SK-N-SH (cell line): Measurements from ENCODE around the gene VAPB. TPM values are rescaled to one million over a fixed set of nuclear protein-coding genes. Genes with fewer than 3 reads are reported as not detected.

Experiments
- CTCF ChIA-PET: fragments of 300-600, 350-600 bp; formaldehyde crosslinking; extraction: SDS; loops from one replicate; lab custom pipeline; 2021; lab: Yijun Ruan, JAX
- POLR2A ChIA-PET: fragments of 350-600 bp; sonication (Branson Sonifier 250); formaldehyde crosslinking; extraction: SDS; loops from one replicate; lab custom pipeline; 2020; ENCODE audit warnings: antibody characterized with exemption, inconsistent platforms; lab: Yijun Ruan, JAX
- DNase-seq: peaks from one replicate; pipeline ENCODE4 v3.0.0; 2012
- H2AFZ ChIP-seq: fragments of 200-600 bp; sonication (generic); 2 replicates; pipeline ENCODE4 v1.8.1; 2016; ENCODE audit warnings: antibody characterized with exemption, mild to moderate bottlenecking, low read depth
- H3F3A ChIP-seq: fragments of 200-600 bp; sonication (generic); replicated peaks from 2 replicates; pipeline ENCODE3; 2016; ENCODE audit warnings: antibody characterized with exemption, mild to moderate bottlenecking; ENCODE audit not compliant: insufficient read depth
- H3K27ac ChIP-seq, 2 experiments: fragments of 200-500 bp in 1 of 2; fragments of 200-600 bp in 1 of 2; sonication (Bioruptor generic) in 1 of 2; sonication (generic), shearing (Covaris generic) in 1 of 2; 2 replicates each; pipeline versions ENCODE4 v1.5.1 to v1.6.1; 2014 to 2016; ENCODE audit warnings: low read depth in 2 of 2, inconsistent platforms in 1 of 2, low read length in 1 of 2, mild to moderate bottlenecking in 1 of 2, mixed read lengths in 1 of 2
- H3K27me3 ChIP-seq: fragments of 200-600 bp; sonication (generic), shearing (Covaris generic); 2 replicates; pipeline ENCODE4 v1.6.1; 2016; ENCODE audit warnings: mixed run types; ENCODE audit not compliant: insufficient read depth
- H3K36me3 ChIP-seq, 2 experiments: fragments of 200-500 bp in 1 of 2; fragments of 200-600 bp in 1 of 2; sonication (Bioruptor generic) in 1 of 2; sonication (generic) in 1 of 2; replicated peaks in 1 of 2; 2 replicates each; pipeline versions ENCODE3 to v1.5.1; 2014 to 2016; ENCODE audit warnings: low read length in 1 of 2, mild to moderate bottlenecking in 1 of 2; ENCODE audit not compliant: insufficient read depth in 2 of 2, control insufficient read depth in 1 of 2
- H3K4me1 ChIP-seq, 2 experiments: fragments of 200-500 bp in 1 of 2; fragments of 200-600 bp in 1 of 2; sonication (Bioruptor generic) in 1 of 2; sonication (generic), shearing (Covaris generic) in 1 of 2; 2 replicates each; pipeline versions ENCODE4 v1.5.1 to v1.6.1; 2014 to 2016; ENCODE audit warnings: low read depth in 1 of 2, low read length in 1 of 2, mixed run types in 1 of 2; ENCODE audit not compliant: insufficient read depth in 2 of 2, control insufficient read depth in 1 of 2
- H3K4me2 ChIP-seq: fragments of 200-600 bp; sonication (generic), shearing (Covaris generic); 2 replicates; pipeline ENCODE4 v1.6.1; 2017; ENCODE audit warnings: mixed run types
- H3K4me3 ChIP-seq, 2 experiments: fragments of 200-500 bp in 1 of 2; fragments of 200-600 bp in 1 of 2; sonication (Bioruptor generic) in 1 of 2; sonication (generic), shearing (Covaris generic) in 1 of 2; 2 replicates each; pipeline versions ENCODE4 v1.5.1 to v1.8.1; 2014 to 2016; ENCODE audit warnings: low read depth in 2 of 2, inconsistent platforms in 1 of 2, low read length in 1 of 2, mild to moderate bottlenecking in 1 of 2, mixed read lengths in 1 of 2, moderate library complexity in 1 of 2
- H3K79me2 ChIP-seq: fragments of 200-600 bp; sonication (generic); 2 replicates; pipeline ENCODE4 v1.8.1; 2017; ENCODE audit warnings: mild to moderate bottlenecking; ENCODE audit not compliant: insufficient read depth
- H3K9ac ChIP-seq: fragments of 200-600 bp; sonication (generic); 2 replicates; pipeline ENCODE4 v1.6.1; 2017; ENCODE audit warnings: mixed run types
- H3K9me2 ChIP-seq: fragments of 200-600 bp; sonication (generic); 2 replicates; pipeline ENCODE4 v1.6.1; 2017; ENCODE audit warnings: mixed run types
- H3K9me3 ChIP-seq: fragments of 200-600 bp; sonication (generic); 2 replicates; pipeline ENCODE4 v1.6.1; 2017; ENCODE audit warnings: mixed run types, mild to moderate bottlenecking, moderate library complexity
- H4K20me1 ChIP-seq: fragments of 200-600 bp; sonication (generic); 2 replicates; pipeline ENCODE4 v1.6.1; 2017; ENCODE audit warnings: mild to moderate bottlenecking, mixed run types; ENCODE audit not compliant: insufficient read depth
- CHD2 ChIP-seq: fragments of 150-350 bp; IDR thresholded peaks from 2 replicates; pipeline ENCODE4 v1.6.1; 2018; ENCODE audit warnings: low read length; ENCODE audit not compliant: partially characterized antibody
- CTCF ChIP-seq: fragments of 200-600 bp; sonication (generic); IDR thresholded peaks from 2 replicates; pipeline ENCODE4 v1.6.1; 2017; ENCODE audit warnings: antibody characterized with exemption, mild to moderate bottlenecking, moderate library complexity
- EP300 ChIP-seq, 2 experiments: IDR thresholded peaks; 2 replicates each; pipeline versions ENCODE4 v1.4.0 to v1.6.1; 2012; ENCODE audit warnings: borderline replicate concordance in 1 of 2, low read depth in 1 of 2, low read length in 1 of 2
- EZH2phosphoT487 ChIP-seq: fragments of 200-600 bp; sonication (generic); IDR thresholded peaks from 2 replicates; pipeline ENCODE4 v1.6.1; 2017; ENCODE audit warnings: low read depth, mixed run types, mild to moderate bottlenecking, antibody characterized with exemption, moderate library complexity, borderline replicate concordance
- FOSL2 ChIP-seq: IDR thresholded peaks from 2 replicates; pipeline ENCODE4 v1.4.0; 2012; ENCODE audit warnings: low read depth, mild to moderate bottlenecking, moderate library complexity, borderline replicate concordance
- FOXM1 ChIP-seq: IDR thresholded peaks from 2 replicates; pipeline ENCODE4 v1.4.0; 2012; ENCODE audit warnings: low read depth, mild to moderate bottlenecking
- JUND ChIP-seq: IDR thresholded peaks from 2 replicates; pipeline ENCODE4 v1.4.0; 2012
- NFIC ChIP-seq: IDR thresholded peaks from 2 replicates; pipeline ENCODE4 v1.4.0; 2012; ENCODE audit warnings: borderline replicate concordance
- NRF1 ChIP-seq: IDR thresholded peaks from 2 replicates; pipeline ENCODE4 v1.6.1; 2012; ENCODE audit warnings: low read depth, mild to moderate bottlenecking, low read length
- REST ChIP-seq: IDR thresholded peaks from 2 replicates; pipeline ENCODE4 v1.6.1; 2012; ENCODE audit warnings: mild to moderate bottlenecking, low read depth, low read length, moderate library complexity
- RFX5 ChIP-seq: IDR thresholded peaks from 2 replicates; pipeline ENCODE4 v1.6.1; 2012; ENCODE audit warnings: mild to moderate bottlenecking, improper control_type of control experiment, low read length
- TEAD4 ChIP-seq: IDR thresholded peaks from 2 replicates; pipeline ENCODE4 v1.4.0; 2012; ENCODE audit warnings: mild to moderate bottlenecking, borderline replicate concordance; ENCODE audit not compliant: insufficient read depth
- YY1 ChIP-seq: IDR thresholded peaks from 2 replicates; pipeline ENCODE4 v1.4.0; 2012; ENCODE audit warnings: low read depth, mild to moderate bottlenecking
- WGBS: methylation state at CpG from one replicate; pipeline ENCODE4 v1.1.6; 2017; ENCODE audit warnings: low lambda C conversion rate; 5-methylcytosine and 5-hydroxymethylcytosine counted together
- polyA plus RNA-seq, 3 experiments: library from polyadenylated mRNA; depleted of rRNA; stranded (reverse); fragments of >200 nt; gene quantifications; 2 replicates each; pipeline ENCODE4 v1.2.3, GENCODE V29; 2012

VAPB gene
- polyA plus RNA-seq, 1 of the 3 experiments (the other 2 are of a cell fraction) = 16.9 TPM

- Histone ChIP-seq H2AFZ (no peak overlapping the region), H4K20me1 (no peaks in the 10 kb centered on the region), H3K9ac (no peak overlapping the region), H3K9me2 (no peaks in the 10 kb centered on the region)
- TF ChIP-seq EP300 (IDR thresholded peaks at IDR 0.05; ENCODE audit: borderline replicate concordance in 1 of 2, low read depth in 1 of 2, low read length in 1 of 2) = no peak
- no peak for TF ChIP-seq CHD2
- TF ChIP-seq NFIC = no peak
- TF ChIP-seq REST = no peak
- no peak for TF ChIP-seq YY1
- TF ChIP-seq FOXM1 = no peak
- TF ChIP-seq, all 33 proteins: peak for 0
- CTCF ChIA-PET = interaction anchor here (0.6 kb wide), 1 partner anchor 232 kb away, joined by 3 read pairs; no protein-coding TSS in a partner anchor
- Histone ChIP-seq H3K79me2 (no peaks in the 10 kb centered on the region), H3K4me3 (no peak overlapping the region), H3K9me3 (peaks cover 28% of the 10 kb centered on the region), H3K27ac (no peak overlapping the region), H3K36me3 (peaks cover 0 to 2% of the 10 kb centered on the region in 2 experiments), H3K4me1 (no peaks in the 10 kb centered on the region), H3F3A (no peaks in the 10 kb centered on the region), H3K27me3 (no peaks in the 10 kb centered on the region), H3K4me2 (no peak overlapping the region)
- POLR2A ChIA-PET = no interaction called here
- 57% methylated on average over 3 of the region's 3 CpGs for WGBS
- DNase-seq = no peak
Measured at GRCh38 chr20:58485393-58485792, 96.4 kb downstream of the VAPB start.

- no peaks in the 10 kb centered on the region for H3F3A ChIP-seq
- H3K27ac ChIP-seq = no peak overlapping the region
- no peaks in the 10 kb centered on the region for H3K27me3 ChIP-seq
- H3K9me2 ChIP-seq = no peaks in the 10 kb centered on the region
- no peak overlapping the region for H3K4me3 ChIP-seq
- no peak overlapping the region for H3K9ac ChIP-seq
- peaks cover 0 to 2% of the 10 kb centered on the region in 2 experiments for H3K36me3 ChIP-seq
- no peaks in the 10 kb centered on the region for H3K79me2 ChIP-seq
- DNase-seq = no peak
- ChIA-PET CTCF (no interaction called here), POLR2A (no interaction called here)
- H3K9me3 ChIP-seq = peaks cover 28% of the 10 kb centered on the region
- H4K20me1 ChIP-seq = no peaks in the 10 kb centered on the region
- H2AFZ ChIP-seq = no peak overlapping the region
- TF ChIP-seq NFIC = no peak
- TF ChIP-seq FOSL2 = no peak
- no peak for TF ChIP-seq NRF1
- TF ChIP-seq JUND = no peak
- TF ChIP-seq TEAD4 = no peak
- TF ChIP-seq EZH2phosphoT487 = no peak
- no peak for TF ChIP-seq CTCF
- TF ChIP-seq RFX5 = no peak
- WGBS = 0% methylated on average over 1 of the region's 1 CpG
- H3K4me1 ChIP-seq = no peaks in the 10 kb centered on the region
- no peak overlapping the region for H3K4me2 ChIP-seq
Measured at GRCh38 chr20:58486207-58486606, 97.2 kb downstream of the VAPB start.
